Neural cell (in vitro differentiated cells): ENCODE data around the gene HPSE2. TPM values are rescaled to one million over a fixed set of nuclear protein-coding genes. Genes with fewer than 3 reads are reported as not detected.

Experiments used
- H2AFZ ChIP-seq: fragments of 200-600, 300-800 bp; sonication (generic), shearing (Covaris generic); 2 replicates; pipeline ENCODE4 v1.6.0; 2014; ENCODE audit warnings: low read depth, mild to moderate bottlenecking, antibody characterized with exemption, low read length, moderate library complexity
- H3F3A ChIP-seq: fragments of 200-600 bp; shearing (Covaris generic); 2 replicates; pipeline ENCODE4 v1.6.1; 2016; ENCODE audit warnings: mild to moderate bottlenecking, moderate library complexity, mixed read lengths, antibody characterized with exemption, low read length; ENCODE audit not compliant: insufficient read depth, poor library complexity, severe bottlenecking
- H3K27ac ChIP-seq: fragments of 200-600, 300-800 bp; sonication (generic), shearing (Covaris generic); 2 replicates; pipeline ENCODE4 v1.5.1; 2014; ENCODE audit warnings: mild to moderate bottlenecking, low read length, moderate library complexity
- H3K27me3 ChIP-seq: fragments of 300-800, 200-600 bp; sonication (generic), shearing (Covaris generic); 2 replicates; pipeline ENCODE4 v1.6.0; 2014; ENCODE audit warnings: mild to moderate bottlenecking, low read depth, low read length, moderate library complexity; ENCODE audit not compliant: insufficient read depth
- H3K36me3 ChIP-seq: fragments of 300-800, 200-600 bp; sonication (generic), shearing (Covaris generic); 2 replicates; pipeline ENCODE4 v1.5.1; 2014; ENCODE audit warnings: mild to moderate bottlenecking, antibody characterized with exemption, low read length, moderate library complexity; ENCODE audit not compliant: insufficient read depth
- H3K4me2 ChIP-seq: fragments of 300-800, 200-600 bp; sonication (generic), shearing (Covaris generic); 2 replicates; pipeline ENCODE4 v1.6.0; 2014; ENCODE audit warnings: mild to moderate bottlenecking, low read length
- H3K4me3 ChIP-seq: fragments of 300-800, 200-600 bp; sonication (generic), shearing (Covaris generic); 2 replicates; pipeline ENCODE4 v1.5.1; 2014; ENCODE audit warnings: mild to moderate bottlenecking, low read length, moderate library complexity
- H3K79me2 ChIP-seq: fragments of 200-600 bp; shearing (Covaris generic); replicated peaks from 2 replicates; pipeline ENCODE4 v1.6.0; 2014; ENCODE audit warnings: mild to moderate bottlenecking, low read length, moderate library complexity; ENCODE audit not compliant: insufficient read depth
- H3K9ac ChIP-seq: fragments of 300-800, 200-600 bp; sonication (generic), shearing (Covaris generic); 2 replicates; pipeline ENCODE4 v1.6.1; 2016; ENCODE audit warnings: mild to moderate bottlenecking, low read length, mixed read lengths
- H3K9me2 ChIP-seq: fragments of 200-600 bp; shearing (Covaris generic); 2 replicates; pipeline ENCODE4 v1.6.1; 2016; ENCODE audit warnings: mild to moderate bottlenecking, low read length, mixed read lengths; ENCODE audit not compliant: insufficient read depth
- H3K9me3 ChIP-seq: fragments of 200-600, 300-800 bp; sonication (generic), shearing (Covaris generic); 2 replicates; pipeline ENCODE4 v1.6.1; 2016; ENCODE audit warnings: mild to moderate bottlenecking, mixed run types, low read length, moderate library complexity, mixed read lengths
- H4K20me1 ChIP-seq: fragments of 200-600 bp; shearing (Covaris generic); 2 replicates; pipeline ENCODE4 v1.6.1; 2016; ENCODE audit warnings: mild to moderate bottlenecking, mixed run types; ENCODE audit not compliant: insufficient read depth
- EP300 ChIP-seq: fragments of 450-650 bp; conservative IDR thresholded peaks from 2 replicates; pipeline ENCODE4 v1.6.1; 2014; ENCODE audit warnings: antibody characterized with exemption, mild to moderate bottlenecking, moderate library complexity; ENCODE audit not compliant: poor library complexity, severe bottlenecking
- EZH2 ChIP-seq: fragments of 200-600, 300-800 bp; shearing (Covaris generic), sonication (generic); IDR thresholded peaks from 2 replicates; pipeline ENCODE4 v1.6.1; 2014; ENCODE audit warnings: antibody characterized with exemption, low read length, borderline replicate concordance, mild to moderate bottlenecking; ENCODE audit not compliant: insufficient read depth, poor library complexity, severe bottlenecking
- MXI1 ChIP-seq: fragments of 450-650 bp; conservative IDR thresholded peaks from 2 replicates; pipeline ENCODE4 v1.6.1; 2014; ENCODE audit warnings: antibody characterized with exemption, mild to moderate bottlenecking; ENCODE audit not compliant: poor library complexity, severe bottlenecking
- POLR2AphosphoS5 ChIP-seq: IDR thresholded peaks from 2 replicates; pipeline ENCODE4 v1.6.1; 2012
- RAD21 ChIP-seq: fragments of 450-650 bp; conservative IDR thresholded peaks from 2 replicates; pipeline ENCODE4 v1.6.1; 2014; ENCODE audit warnings: antibody characterized with exemption, mild to moderate bottlenecking, moderate library complexity
- SMC3 ChIP-seq: fragments of 450-650 bp; conservative IDR thresholded peaks from 2 replicates; pipeline ENCODE4 v1.6.1; 2014; ENCODE audit warnings: antibody characterized with exemption, mild to moderate bottlenecking, moderate library complexity; ENCODE audit not compliant: poor library complexity
- TAF1 ChIP-seq: IDR thresholded peaks from 2 replicates; pipeline ENCODE4 v1.6.1; 2012; ENCODE audit warnings: low read depth
- polyA plus RNA-seq: library from polyadenylated mRNA; depleted of rRNA; stranded (reverse); fragments of >200 nt; gene quantifications from 2 replicates; pipeline ENCODE4 v1.2.3, GENCODE V29; 2014
- TF ChIP-seq, protein P1 (sequence below): IDR thresholded peaks from 2 replicates; pipeline ENCODE4 v1.6.1; 2012; ENCODE audit warnings: borderline replicate concordance
- TF ChIP-seq, protein P2 (sequence below): fragments of 450-650 bp; IDR thresholded peaks from 2 replicates; pipeline ENCODE4 v1.5.1; 2014; ENCODE audit warnings: antibody characterized with exemption, mild to moderate bottlenecking, moderate library complexity; ENCODE audit not compliant: poor library complexity, severe bottlenecking

The HPSE2 gene
- polyA plus RNA-seq, 1 donor from 2014 or later = not detected

DNA sequence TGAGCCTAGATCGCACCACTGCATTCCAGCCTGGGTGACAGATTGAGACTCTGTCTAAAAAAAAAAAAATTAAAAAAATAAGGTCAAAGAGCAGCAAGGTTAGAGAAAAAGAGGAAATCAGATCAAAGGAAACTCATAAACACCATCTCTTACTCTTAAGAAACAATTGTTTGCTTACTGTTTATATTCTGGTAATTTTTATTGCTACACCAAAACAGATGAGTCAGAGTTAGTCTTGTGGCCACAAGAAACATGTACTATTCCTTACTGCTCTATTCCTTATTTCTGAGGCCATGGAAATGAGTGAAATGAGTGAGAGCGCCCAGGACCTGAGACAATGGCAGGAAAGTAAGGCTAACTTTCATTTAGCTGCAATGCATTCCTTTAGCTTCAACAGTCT lies 387.3 kb downstream of the HPSE2 start:
- no peaks in the 10 kb centered on the region for H3K79me2 ChIP-seq
- H4K20me1 ChIP-seq = no peaks in the 10 kb centered on the region
- no peak overlapping the region for H3K27ac ChIP-seq
- no peaks in the 10 kb centered on the region for H3F3A ChIP-seq
- H2AFZ ChIP-seq = no peak overlapping the region
- H3K9me3 ChIP-seq = no peaks in the 10 kb centered on the region
- H3K27me3 ChIP-seq = no peaks in the 10 kb centered on the region
- no peak overlapping the region for H3K4me3 ChIP-seq
- no peak overlapping the region for H3K9ac ChIP-seq
- H3K9me2 ChIP-seq = no peaks in the 10 kb centered on the region
- H3K4me2 ChIP-seq = no peak overlapping the region
- no peaks in the 10 kb centered on the region for H3K36me3 ChIP-seq
- no peak for TF ChIP-seq EZH2
- TF ChIP-seq EP300 = no peak
- TF ChIP-seq MXI1 = no peak
- TF ChIP-seq SMC3 = no peak
- TF ChIP-seq, protein P1, sequence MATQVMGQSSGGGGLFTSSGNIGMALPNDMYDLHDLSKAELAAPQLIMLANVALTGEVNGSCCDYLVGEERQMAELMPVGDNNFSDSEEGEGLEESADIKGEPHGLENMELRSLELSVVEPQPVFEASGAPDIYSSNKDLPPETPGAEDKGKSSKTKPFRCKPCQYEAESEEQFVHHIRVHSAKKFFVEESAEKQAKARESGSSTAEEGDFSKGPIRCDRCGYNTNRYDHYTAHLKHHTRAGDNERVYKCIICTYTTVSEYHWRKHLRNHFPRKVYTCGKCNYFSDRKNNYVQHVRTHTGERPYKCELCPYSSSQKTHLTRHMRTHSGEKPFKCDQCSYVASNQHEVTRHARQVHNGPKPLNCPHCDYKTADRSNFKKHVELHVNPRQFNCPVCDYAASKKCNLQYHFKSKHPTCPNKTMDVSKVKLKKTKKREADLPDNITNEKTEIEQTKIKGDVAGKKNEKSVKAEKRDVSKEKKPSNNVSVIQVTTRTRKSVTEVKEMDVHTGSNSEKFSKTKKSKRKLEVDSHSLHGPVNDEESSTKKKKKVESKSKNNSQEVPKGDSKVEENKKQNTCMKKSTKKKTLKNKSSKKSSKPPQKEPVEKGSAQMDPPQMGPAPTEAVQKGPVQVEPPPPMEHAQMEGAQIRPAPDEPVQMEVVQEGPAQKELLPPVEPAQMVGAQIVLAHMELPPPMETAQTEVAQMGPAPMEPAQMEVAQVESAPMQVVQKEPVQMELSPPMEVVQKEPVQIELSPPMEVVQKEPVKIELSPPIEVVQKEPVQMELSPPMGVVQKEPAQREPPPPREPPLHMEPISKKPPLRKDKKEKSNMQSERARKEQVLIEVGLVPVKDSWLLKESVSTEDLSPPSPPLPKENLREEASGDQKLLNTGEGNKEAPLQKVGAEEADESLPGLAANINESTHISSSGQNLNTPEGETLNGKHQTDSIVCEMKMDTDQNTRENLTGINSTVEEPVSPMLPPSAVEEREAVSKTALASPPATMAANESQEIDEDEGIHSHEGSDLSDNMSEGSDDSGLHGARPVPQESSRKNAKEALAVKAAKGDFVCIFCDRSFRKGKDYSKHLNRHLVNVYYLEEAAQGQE = no peak
- TF ChIP-seq RAD21 = no peak
- TF ChIP-seq POLR2AphosphoS5 = no peak
- no peak for TF ChIP-seq TAF1

DNA sequence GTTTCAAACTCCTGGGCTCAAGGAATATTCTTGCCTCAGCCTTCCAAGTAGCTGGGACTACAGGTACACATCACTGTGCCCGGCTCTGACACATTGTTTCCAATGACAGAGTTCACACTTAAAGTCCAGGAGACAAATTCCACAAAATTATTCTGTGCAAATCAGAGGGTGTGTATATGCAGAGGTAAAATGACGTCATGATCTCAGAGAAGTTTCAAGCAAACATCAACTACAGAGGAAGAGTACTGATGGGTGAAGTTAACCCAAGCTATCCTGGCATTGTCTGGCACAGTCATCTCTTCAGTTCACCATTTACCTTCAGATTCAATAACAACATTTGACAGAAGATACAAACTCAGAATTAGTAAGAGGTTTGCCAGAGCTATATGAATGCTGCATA lies 388.9 kb downstream of the HPSE2 start:
- TF ChIP-seq, protein P1 = no peak
- TF ChIP-seq EZH2 (no peak), SMC3 (no peak), RAD21 (no peak), MXI1 (no peak), TAF1 (no peak), EP300 (no peak), POLR2AphosphoS5 (no peak)
- TF ChIP-seq, protein P2, sequence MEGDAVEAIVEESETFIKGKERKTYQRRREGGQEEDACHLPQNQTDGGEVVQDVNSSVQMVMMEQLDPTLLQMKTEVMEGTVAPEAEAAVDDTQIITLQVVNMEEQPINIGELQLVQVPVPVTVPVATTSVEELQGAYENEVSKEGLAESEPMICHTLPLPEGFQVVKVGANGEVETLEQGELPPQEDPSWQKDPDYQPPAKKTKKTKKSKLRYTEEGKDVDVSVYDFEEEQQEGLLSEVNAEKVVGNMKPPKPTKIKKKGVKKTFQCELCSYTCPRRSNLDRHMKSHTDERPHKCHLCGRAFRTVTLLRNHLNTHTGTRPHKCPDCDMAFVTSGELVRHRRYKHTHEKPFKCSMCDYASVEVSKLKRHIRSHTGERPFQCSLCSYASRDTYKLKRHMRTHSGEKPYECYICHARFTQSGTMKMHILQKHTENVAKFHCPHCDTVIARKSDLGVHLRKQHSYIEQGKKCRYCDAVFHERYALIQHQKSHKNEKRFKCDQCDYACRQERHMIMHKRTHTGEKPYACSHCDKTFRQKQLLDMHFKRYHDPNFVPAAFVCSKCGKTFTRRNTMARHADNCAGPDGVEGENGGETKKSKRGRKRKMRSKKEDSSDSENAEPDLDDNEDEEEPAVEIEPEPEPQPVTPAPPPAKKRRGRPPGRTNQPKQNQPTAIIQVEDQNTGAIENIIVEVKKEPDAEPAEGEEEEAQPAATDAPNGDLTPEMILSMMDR = no peak
- Histone ChIP-seq H3K27me3 (no peaks in the 10 kb centered on the region), H2AFZ (no peak overlapping the region), H3K9me2 (no peaks in the 10 kb centered on the region), H3K79me2 (no peaks in the 10 kb centered on the region), H3K36me3 (no peaks in the 10 kb centered on the region), H4K20me1 (no peaks in the 10 kb centered on the region), H3K9ac (no peak overlapping the region), H3K4me2 (no peak overlapping the region), H3K9me3 (no peaks in the 10 kb centered on the region), H3K27ac (no peak overlapping the region), H3K4me3 (no peak overlapping the region), H3F3A (no peaks in the 10 kb centered on the region)
